Sigmoid colon (tissue), 4 donors: Measurements from ENCODE around the gene MAMDC2.

ENCODE experiments used
- CTCF ChIP-seq, 4 experiments: fragments of 450-650 bp in 3 of 4; fragments of 200-600 bp in 1 of 4; IDR thresholded peaks; one replicate each; pipeline ENCODE4 v1.5.1; 2016 to 2019; ENCODE audit warnings: antibody characterized with exemption in 4 of 4, mild to moderate bottlenecking in 3 of 4, moderate library complexity in 2 of 4
- EP300 ChIP-seq, 4 donors: sonication (generic); formaldehyde crosslinking; IDR thresholded peaks; one replicate each; pipeline ENCODE4 v1.6.1; 2017; ENCODE audit warnings: antibody characterized with exemption in 4 of 4
- POLR2A ChIP-seq, 2 donors: fragments of 450-650 bp; IDR thresholded peaks; one replicate each; pipeline ENCODE4 v1.6.1; 2016; ENCODE audit warnings: antibody characterized with exemption in 2 of 2, mild to moderate bottlenecking in 2 of 2, moderate library complexity in 2 of 2
- POLR2AphosphoS5 ChIP-seq, 4 donors: sonication (generic); formaldehyde crosslinking; IDR thresholded peaks; one replicate each; pipeline ENCODE4 v1.6.1; 2017; ENCODE audit warnings: antibody characterized with exemption in 4 of 4

DNA sequence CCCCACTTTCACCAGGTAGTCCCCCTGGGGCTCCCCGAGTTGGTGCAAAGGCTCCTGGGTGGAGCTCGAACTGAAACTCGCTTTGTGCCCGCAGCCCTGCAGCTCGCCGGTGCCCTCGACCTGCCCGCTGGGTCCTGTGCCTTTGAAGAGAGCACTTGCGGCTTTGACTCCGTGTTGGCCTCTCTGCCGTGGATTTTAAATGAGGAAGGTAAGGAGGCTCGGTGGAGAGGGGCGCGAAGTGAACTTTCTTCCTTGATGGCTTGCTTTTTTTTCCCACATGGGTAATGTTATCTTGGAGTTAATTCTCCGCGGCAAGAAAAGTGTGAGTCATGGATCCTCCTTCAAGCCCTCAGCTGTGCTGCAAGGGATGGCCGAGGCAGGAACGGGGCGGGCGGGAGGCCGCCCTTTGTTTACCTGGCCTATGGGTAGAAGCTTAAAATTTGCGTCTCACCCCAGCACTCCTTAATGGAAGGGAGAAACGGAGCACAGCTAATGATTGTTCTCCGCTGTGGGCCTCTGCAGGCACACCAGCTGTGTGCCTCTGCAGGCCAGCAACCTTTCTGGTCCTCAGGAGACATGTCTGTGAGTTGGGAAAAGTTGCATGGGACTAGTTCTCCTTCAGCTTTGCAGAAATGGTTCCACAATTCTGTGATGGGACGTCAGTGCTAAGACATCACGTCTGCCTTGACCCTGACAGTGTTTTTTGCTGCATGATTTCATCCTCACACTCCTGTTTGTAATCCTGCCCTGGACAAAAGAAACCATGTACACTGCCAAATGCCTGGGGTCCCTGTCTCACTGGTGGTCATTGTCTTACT, 1.1 kb downstream of the MAMDC2 start:
- TF ChIP-seq CTCF (IDR thresholded peaks at IDR 0.05) (no peak), POLR2A (IDR thresholded peaks at IDR 0.05) (peak in 1 of 2 donors; percentile 17), POLR2AphosphoS5 (IDR thresholded peaks at IDR 0.05) (peak in 3 of 4 donors; percentile 29 to 55 (median 41)), EP300 (IDR thresholded peaks at IDR 0.05) (no peak)
